OCI-LY1 (cell line): Measurements from ENCODE around the gene BCL11A.
"Not testable (repeated sequence)": the region's sequence is repeated elsewhere in the genome, so short reads cannot be mapped to it uniquely, and the experiment has no call there.

ENCODE experiments used
- H2AFZ ChIP-seq: fragments of 200-600 bp; sonication (generic), shearing (Covaris generic); 2 replicates; pipeline ENCODE4 v1.6.0; 2014; ENCODE audit warnings: antibody characterized with exemption, mild to moderate bottlenecking, low read length
- H3F3A ChIP-seq: fragments of 200-600 bp; sonication (generic), shearing (Covaris generic); 2 replicates; pipeline ENCODE4 v1.6.0; 2014; ENCODE audit warnings: mild to moderate bottlenecking, antibody characterized with exemption, low read length, moderate library complexity; ENCODE audit not compliant: insufficient read depth
- H3K27ac ChIP-seq: fragments of 200-600 bp; sonication (generic); 2 replicates; pipeline ENCODE4 v1.5.1; 2014; ENCODE audit warnings: low read length, mixed run types, mild to moderate bottlenecking, low read depth; ENCODE audit not compliant: poor library complexity, severe bottlenecking
- H3K27me3 ChIP-seq: fragments of 200-600 bp; sonication (generic); 2 replicates; pipeline ENCODE4 v1.6.0; 2014; ENCODE audit warnings: antibody characterized with exemption, mild to moderate bottlenecking, low read length, moderate library complexity; ENCODE audit not compliant: insufficient read depth
- H3K36me3 ChIP-seq: fragments of 200-600 bp; sonication (generic); 2 replicates; pipeline ENCODE4 v1.6.1; 2014; ENCODE audit warnings: mild to moderate bottlenecking, antibody characterized with exemption, low read length, moderate library complexity, mixed read lengths; ENCODE audit not compliant: insufficient read depth
- H3K4me1 ChIP-seq: fragments of 200-600 bp; sonication (generic); 2 replicates; pipeline ENCODE4 v1.5.1; 2014; ENCODE audit warnings: mild to moderate bottlenecking, low read length, moderate library complexity; ENCODE audit not compliant: insufficient read depth, severe bottlenecking
- H3K4me2 ChIP-seq: fragments of 200-600 bp; sonication (generic), shearing (Covaris generic); 2 replicates; pipeline ENCODE4 v1.6.1; 2014; ENCODE audit warnings: low read length
- H3K4me3 ChIP-seq: fragments of 200-600 bp; sonication (generic); 2 replicates; pipeline ENCODE4 v1.5.1; 2014; ENCODE audit warnings: low read length, low read depth, mild to moderate bottlenecking, mixed read lengths; ENCODE audit not compliant: poor library complexity, severe bottlenecking
- H3K79me2 ChIP-seq: fragments of 200-600 bp; shearing (Covaris generic); 2 replicates; pipeline ENCODE4 v1.6.1; 2016; ENCODE audit warnings: mixed run types, low read length, mixed read lengths; ENCODE audit not compliant: insufficient read depth
- H3K9ac ChIP-seq: fragments of 200-600 bp; sonication (generic), shearing (Covaris generic); 2 replicates; pipeline ENCODE4 v1.6.1; 2014; ENCODE audit warnings: mild to moderate bottlenecking, low read length, mixed read lengths
- H3K9me2 ChIP-seq: fragments of 200-600 bp; sonication (generic), shearing (Covaris generic); 2 replicates; pipeline ENCODE4 v1.6.1; 2014; ENCODE audit warnings: low read depth, mild to moderate bottlenecking, low read length, mixed read lengths
- H3K9me3 ChIP-seq: fragments of 200-600 bp; shearing (Covaris generic); 2 replicates; pipeline ENCODE4 v1.6.1; 2014; ENCODE audit warnings: low read length, mixed read lengths
- H4K20me1 ChIP-seq: fragments of 200-600 bp; sonication (generic), shearing (Covaris generic); 2 replicates; pipeline ENCODE4 v1.6.0; 2016; ENCODE audit warnings: mild to moderate bottlenecking, low read length; ENCODE audit not compliant: insufficient read depth
- CTCF ChIP-seq: fragments of 200-600 bp; sonication (generic), shearing (Covaris generic); IDR thresholded peaks from 2 replicates; pipeline ENCODE4 v1.5.1; 2017; ENCODE audit warnings: mild to moderate bottlenecking, antibody characterized with exemption, low read length, moderate library complexity, mixed read lengths
- EZH2 ChIP-seq: fragments of 200-600 bp; sonication (generic), shearing (Covaris generic); IDR thresholded peaks from 2 replicates; pipeline ENCODE4 v1.8.0; 2017; ENCODE audit warnings: borderline replicate concordance, mixed run types, mild to moderate bottlenecking, antibody characterized with exemption, low read length, moderate library complexity, mixed read lengths

Gene BCL11A

GRCh38 chr2:60423505-60423904, 129.9 kb downstream of the BCL11A start:
- no peak overlapping the region for H3K27ac ChIP-seq
- TF ChIP-seq EZH2: no peak
- TF ChIP-seq CTCF: no peak
- no peak overlapping the region for H2AFZ ChIP-seq
- no peak overlapping the region for H3K4me3 ChIP-seq
- H3K9me3 ChIP-seq: no peaks in the 10 kb centered on the region
- no peaks in the 10 kb centered on the region for H3F3A ChIP-seq
- no peaks in the 10 kb centered on the region for H3K79me2 ChIP-seq
- H3K9ac ChIP-seq: no peak overlapping the region
- no peaks in the 10 kb centered on the region for H3K36me3 ChIP-seq
- H4K20me1 ChIP-seq: no peaks in the 10 kb centered on the region
- no peaks in the 10 kb centered on the region for H3K9me2 ChIP-seq
- H3K4me1 ChIP-seq: no peaks in the 10 kb centered on the region
- H3K27me3 ChIP-seq: no peaks in the 10 kb centered on the region
- no peak overlapping the region for H3K4me2 ChIP-seq

DNA sequence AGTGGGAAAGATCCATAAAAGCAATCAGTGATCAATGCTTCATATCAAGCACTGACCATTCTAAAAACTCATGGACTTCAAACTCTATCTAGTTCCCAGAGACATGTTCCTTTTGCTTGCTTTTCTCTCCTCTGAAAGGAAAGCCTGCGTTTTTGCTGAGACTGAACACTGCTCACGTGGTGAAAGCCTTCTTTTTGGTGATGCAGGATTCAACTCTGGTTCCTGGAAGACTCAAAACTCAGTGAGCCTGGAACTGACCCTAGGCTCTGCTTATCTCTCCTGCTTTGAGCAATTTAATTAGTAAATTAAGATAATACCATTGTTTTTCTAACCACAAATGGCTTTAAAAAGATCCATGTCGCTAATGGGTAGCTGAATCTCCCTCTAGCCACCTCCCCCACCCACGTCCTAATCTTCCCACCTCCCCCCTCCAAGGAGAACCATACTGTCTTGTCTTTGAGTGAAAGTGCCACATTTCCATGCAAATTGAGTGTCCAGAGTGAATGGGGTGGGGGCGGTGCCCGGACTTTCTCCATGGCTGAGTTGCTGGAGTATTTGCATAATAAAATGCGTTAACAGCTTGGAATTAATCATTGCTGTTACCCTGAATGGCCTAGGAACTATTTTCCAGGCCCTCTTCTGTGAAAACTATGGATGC, 130.5 kb downstream of the BCL11A start:
- no peaks in the 10 kb centered on the region for H3K9me2 ChIP-seq
- no peak overlapping the region for H3K4me3 ChIP-seq
- no peak overlapping the region for H3K9ac ChIP-seq
- TF ChIP-seq CTCF: no peak
- TF ChIP-seq EZH2: no peak
- no peaks in the 10 kb centered on the region for H3K79me2 ChIP-seq
- H3K27ac ChIP-seq: no peak overlapping the region
- no peak overlapping the region for H3K4me2 ChIP-seq
- H2AFZ ChIP-seq: no peak overlapping the region
- H3K36me3 ChIP-seq: no peaks in the 10 kb centered on the region
- no peaks in the 10 kb centered on the region for H3K9me3 ChIP-seq
- H4K20me1 ChIP-seq: no peaks in the 10 kb centered on the region
- no peaks in the 10 kb centered on the region for H3K27me3 ChIP-seq
- H3K4me1 ChIP-seq: no peaks in the 10 kb centered on the region
- no peaks in the 10 kb centered on the region for H3F3A ChIP-seq

- not testable (repeated sequence) for H3K9me2 ChIP-seq, H3K27me3 ChIP-seq, H3K9ac ChIP-seq, H3K4me3 ChIP-seq, H3K27ac ChIP-seq, H3K4me1 ChIP-seq, H4K20me1 ChIP-seq, H2AFZ ChIP-seq, H3F3A ChIP-seq, H3K79me2 ChIP-seq, H3K9me3 ChIP-seq, H3K4me2 ChIP-seq, H3K36me3 ChIP-seq
Observed at GRCh38 chr2:60417210-60417609, 136.2 kb downstream of the BCL11A start.

DNA sequence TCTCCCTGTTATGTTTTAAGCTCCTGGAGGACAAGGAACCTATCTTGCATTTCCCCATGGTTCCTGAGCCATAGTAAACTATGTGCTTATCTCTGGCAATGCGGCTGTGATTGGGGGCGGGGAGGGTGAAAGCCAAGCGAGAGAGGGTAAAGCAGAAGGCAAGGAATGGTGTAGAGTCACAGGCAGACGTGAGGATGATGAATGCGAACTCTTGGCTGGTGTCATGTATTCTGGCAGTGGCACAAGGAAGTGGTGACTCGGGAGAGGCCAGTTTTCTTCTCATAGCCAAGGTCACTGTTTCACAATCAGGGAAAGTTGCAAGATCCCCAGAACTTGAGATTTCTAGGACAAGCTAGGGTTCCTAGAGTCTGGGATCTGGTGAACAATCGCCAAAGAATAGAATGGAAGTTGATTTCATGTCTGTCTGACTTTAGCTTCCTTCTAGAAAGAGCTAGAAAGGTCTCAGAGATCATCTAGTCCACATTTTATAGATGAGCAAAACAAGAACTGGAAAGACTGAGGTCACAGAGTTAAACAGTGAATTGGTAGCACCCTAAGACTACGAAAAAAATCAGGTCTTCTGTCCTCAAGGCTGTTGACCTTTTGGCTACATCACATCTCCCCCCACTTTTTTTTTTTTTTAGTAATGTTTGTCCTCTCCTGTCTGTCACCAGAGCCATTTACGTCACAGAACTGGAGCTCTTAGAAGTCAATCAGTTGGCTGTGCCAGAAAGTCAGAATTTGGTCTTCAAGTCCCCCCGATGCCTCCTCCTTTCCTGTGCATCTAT, 137.0 kb downstream of the BCL11A start:
- Histone ChIP-seq H2AFZ (no peak overlapping the region), H3K4me2 (no peak overlapping the region), H3F3A (no peaks in the 10 kb centered on the region), H3K9me3 (no peaks in the 10 kb centered on the region), H3K27ac (no peak overlapping the region), H3K9me2 (no peaks in the 10 kb centered on the region), H3K4me3 (no peak overlapping the region), H3K79me2 (no peaks in the 10 kb centered on the region), H3K27me3 (no peaks in the 10 kb centered on the region), H4K20me1 (no peaks in the 10 kb centered on the region), H3K36me3 (no peaks in the 10 kb centered on the region), H3K4me1 (no peaks in the 10 kb centered on the region), H3K9ac (no peak overlapping the region)
- no peak for TF ChIP-seq EZH2
- TF ChIP-seq CTCF: no peak
